Right cardiac atrium (tissue), 5 donors: ENCODE results near the gene SHISA9. TPM values are rescaled to one million over a fixed set of nuclear protein-coding genes. Genes with fewer than 3 reads are reported as not detected.

Source experiments
- ATAC-seq, 2 donors: fragments of 200-7000 bp; cut with Tn5 transposase; one replicate each; pipeline versions ENCODE4 v1.8.0 to v1.9.1; 2020; ENCODE audit warnings: moderate library complexity in 2 of 2, mild to moderate bottlenecking in 1 of 2
- DNase-seq, 3 donors: peaks; one replicate each; pipeline ENCODE4 v3.0.0-alpha.2; 2020
- H3K27ac ChIP-seq: one replicate; pipeline ENCODE4 v1.5.1; 2013; ENCODE audit warnings: mild to moderate bottlenecking, low read length, control low read depth, moderate library complexity
- H3K27me3 ChIP-seq: one replicate; pipeline ENCODE4 v1.6.1; 2013; ENCODE audit not compliant: control insufficient read depth, insufficient read depth
- H3K4me1 ChIP-seq: one replicate; pipeline ENCODE4 v1.6.1; 2013; ENCODE audit warnings: low read length; ENCODE audit not compliant: control insufficient read depth, insufficient read depth
- H3K4me3 ChIP-seq: one replicate; pipeline ENCODE4 v1.5.1; 2013; ENCODE audit warnings: low read length, control low read depth
- H3K9me3 ChIP-seq: one replicate; pipeline ENCODE4 v1.6.1; 2013; ENCODE audit warnings: low read length; ENCODE audit not compliant: control insufficient read depth
- WGBS: extraction: QIAGEN DNeasy Blood & Tissue Kit; methylation state at CpG from one replicate; pipeline ENCODE4 v1.1.7; 2013; 5-methylcytosine and 5-hydroxymethylcytosine counted together
- intact Hi-C, 4 donors: fragments of 100-400 bp; cut with DNase I; formaldehyde crosslinking; loops; one replicate each; pipeline versions ENCODE4 v1.11.0 to v1.14.0; 2022 to 2023
- polyA plus RNA-seq: library from polyadenylated mRNA; stranded (reverse); fragments of 200-250 nt; gene quantifications from one replicate; pipeline ENCODE4 v1.2.3, GENCODE V29; 2013
- total RNA-seq, 4 donors: library from RNA; stranded (reverse); fragmentation: NEBNext Ultra II Directional; extraction: Animal tissue kit (Norgen Biotek cat#: 25700); gene quantifications; one replicate each; pipeline ENCODE4 v1.2.1, GENCODE V29; 2021
- donor health status: healthy with polysubstance abuse.
- donor health status: DM: no; HTN: yes; CAD: no.
- donor health status: DM: no; HTN: no; CAD: no.
- donor health status: DM: no; HTN: yes; CAD: no; lungs with severe emphysema.
- donor health status: DM: yes; HTN: yes; CAD: no.

The SHISA9 gene
- total and polyA plus RNA-seq, 5 donors, result 0.28 to 1.8 (median 0.47) TPM

- WGBS, result 83% methylated on average over 4 of the region's 4 CpGs
- no peak for ATAC-seq
- Histone ChIP-seq H3K4me3 (no peak overlapping the region), H3K27ac (no peak overlapping the region), H3K27me3 (no peaks in the 10 kb centered on the region), H3K9me3 (no peaks in the 10 kb centered on the region), H3K4me1 (no peaks in the 10 kb centered on the region)
- intact Hi-C loops, result loop anchor here in 1 of 4 donors (10.0 kb wide), 1 partner anchor 60 kb away; no protein-coding TSS in a partner anchor
- no peak for DNase-seq
These were observed 363.6 kb downstream of the SHISA9 start for GRCh38 chr16:13264749-13265552.

- Histone ChIP-seq H3K9me3 (no peaks in the 10 kb centered on the region), H3K4me3 (no peak overlapping the region), H3K27ac (no peak overlapping the region), H3K27me3 (no peaks in the 10 kb centered on the region), H3K4me1 (no peaks in the 10 kb centered on the region)
- intact Hi-C loops, result loop anchor here in 1 of 4 donors (10.0 kb wide), 1 partner anchor 55 kb away; no protein-coding TSS in a partner anchor
- ATAC-seq (no peak), DNase-seq (no peak)
- 91% methylated on average over 1 of the region's 1 CpG for WGBS
These were observed 368.0 kb downstream of the SHISA9 start for GRCh38 chr16:13269359-13269758.

GRCh38 chr16:13269905-13270528, 368.6 kb downstream of the SHISA9 start:
- intact Hi-C loops, result loop anchor here in 1 of 4 donors (10.0 kb wide), 1 partner anchor 55 kb away; no protein-coding TSS in a partner anchor
- Histone ChIP-seq H3K27ac (no peak overlapping the region), H3K27me3 (no peaks in the 10 kb centered on the region), H3K9me3 (no peaks in the 10 kb centered on the region), H3K4me3 (no peak overlapping the region), H3K4me1 (no peaks in the 10 kb centered on the region)
- 68% methylated on average over 5 of the region's 5 CpGs for WGBS
- DNase-seq (no peak), ATAC-seq (no peak)

- Histone ChIP-seq H3K9me3 (no peaks in the 10 kb centered on the region), H3K4me3 (no peak overlapping the region), H3K27me3 (no peaks in the 10 kb centered on the region), H3K4me1 (no peaks in the 10 kb centered on the region), H3K27ac (no peak overlapping the region)
- no peak for ATAC-seq
- intact Hi-C loops, result no loop called here
- DNase-seq, result no peak
- 82% methylated on average over 1 of the region's 1 CpG for WGBS
These were observed 369.2 kb downstream of the SHISA9 start for GRCh38 chr16:13270602-13271001.

- no peak for ATAC-seq
- Histone ChIP-seq H3K27me3 (no peaks in the 10 kb centered on the region), H3K9me3 (no peaks in the 10 kb centered on the region), H3K4me1 (no peaks in the 10 kb centered on the region), H3K27ac (no peak overlapping the region), H3K4me3 (no peak overlapping the region)
- no peak for DNase-seq
- intact Hi-C loops, result no loop called here
These were observed 388.1 kb downstream of the SHISA9 start for GRCh38 chr16:13289515-13289914.

Other genes with a start within 250 kb of the SHISA9 start
- 10 to 100 TPM in 3 of 4 donors, 1 to 10 TPM in 1; 8.4 to 13.0 (median 12.0) TPM for gene CPPED1, start 97.7 kb upstream of the SHISA9 start, total RNA-seq
- gene CPPED1, start 97.7 kb upstream of the SHISA9 start, polyA plus RNA-seq, result 6.5 TPM